IMR-90 (cell line): Measurements from ENCODE around the gene COL24A1. TPM values are rescaled to one million over a fixed set of nuclear protein-coding genes. Genes with fewer than 3 reads are reported as not detected.

Experiments used
- ATAC-seq: fragments of 200-7000 bp; cut with Tn5 transposase; 2 replicates; pipeline ENCODE4 v1.9.1; 2020; ENCODE audit warnings: low read depth, mild to moderate bottlenecking, moderate library complexity
- BruUV-seq: library from RNA; stranded (reverse); fragments of 400-500 nt; replicated peaks from 2 replicates; lab custom pipeline; 2021; lab: Mats Ljungman, UMichigan
- CTCF ChIA-PET: fragments of 300-600 bp; formaldehyde crosslinking; extraction: SDS; loops from one replicate; lab custom pipeline; 2021; ENCODE audit warnings: antibody characterized with exemption; lab: Yijun Ruan, JAX
- POLR2A ChIA-PET: fragments of 300-600 bp; sonication (Branson Sonifier 250); formaldehyde crosslinking; loops from one replicate; lab custom pipeline; 2022; ENCODE audit warnings: antibody characterized with exemption; ENCODE audit not compliant: unreplicated experiment; lab: Charles Lee
- DNase-seq: peaks from one replicate; pipeline ENCODE4 v3.0.0; 2013
- H2AFZ ChIP-seq: replicated peaks from 2 replicates; pipeline ENCODE3; 2013; ENCODE audit warnings: low read length, mild to moderate bottlenecking; ENCODE audit not compliant: poor library complexity
- H2AK5ac ChIP-seq: 2 replicates; pipeline ENCODE4 v1.6.1; 2013; ENCODE audit warnings: low read depth, low read length, inconsistent platforms
- H2AK9ac ChIP-seq: replicated peaks from 2 replicates; pipeline ENCODE3; 2013; ENCODE audit warnings: mild to moderate bottlenecking, low read depth, low read length, moderate library complexity; ENCODE audit not compliant: poor library complexity
- H2BK120ac ChIP-seq: 2 replicates; pipeline ENCODE4 v1.6.1; 2013; ENCODE audit warnings: low read depth, low read length, inconsistent platforms
- H2BK15ac ChIP-seq: 3 replicates; pipeline ENCODE4 v1.6.1; 2013; ENCODE audit warnings: low read depth, low read length, inconsistent platforms
- H2BK20ac ChIP-seq: 2 replicates; pipeline ENCODE4 v1.6.1; 2013; ENCODE audit warnings: low read depth, mild to moderate bottlenecking, inconsistent platforms, low read length, moderate library complexity
- H2BK5ac ChIP-seq: 2 replicates; pipeline ENCODE4 v1.6.1; 2013; ENCODE audit warnings: mild to moderate bottlenecking, low read depth, low read length, inconsistent platforms; ENCODE audit not compliant: poor library complexity, severe bottlenecking
- H3K14ac ChIP-seq: replicated peaks from 2 replicates; pipeline ENCODE4 v1.6.1; 2013; ENCODE audit warnings: low read depth, low read length, inconsistent platforms
- H3K18ac ChIP-seq: 2 replicates; pipeline ENCODE4 v1.6.1; 2013; ENCODE audit warnings: low read depth, low read length, control low read depth
- H3K23ac ChIP-seq: 2 replicates; pipeline ENCODE4 v1.6.1; 2013; ENCODE audit warnings: low read depth, low read length, inconsistent platforms
- H3K27ac ChIP-seq: 2 replicates; pipeline ENCODE4 v1.5.1; 2013; ENCODE audit warnings: mild to moderate bottlenecking, control low read depth, low read length; ENCODE audit not compliant: insufficient read depth
- H3K27me3 ChIP-seq: 2 replicates; pipeline ENCODE4 v1.6.1; 2013; ENCODE audit warnings: low read length; ENCODE audit not compliant: control insufficient read depth, insufficient read depth
- H3K36me3 ChIP-seq: 2 replicates; pipeline ENCODE4 v1.6.1; 2013; ENCODE audit warnings: low read length, mixed read lengths; ENCODE audit not compliant: control insufficient read depth, insufficient read depth
- H3K4ac ChIP-seq: 2 replicates; pipeline ENCODE4 v1.6.1; 2013; ENCODE audit warnings: low read depth, low read length, inconsistent platforms
- H3K4me1 ChIP-seq: 2 replicates; pipeline ENCODE4 v1.6.1; 2013; ENCODE audit warnings: low read length, mixed read lengths; ENCODE audit not compliant: control insufficient read depth, insufficient read depth
- H3K4me2 ChIP-seq: 2 replicates; pipeline ENCODE4 v1.6.1; 2013; ENCODE audit warnings: low read depth, mild to moderate bottlenecking, control low read depth, low read length, moderate library complexity
- H3K4me3 ChIP-seq: 2 replicates; pipeline ENCODE4 v1.5.1; 2013; ENCODE audit warnings: low read depth, mild to moderate bottlenecking, control low read depth, low read length, moderate library complexity; ENCODE audit not compliant: insufficient read depth
- H3K56ac ChIP-seq: 2 replicates; pipeline ENCODE4 v1.6.1; 2013; ENCODE audit warnings: low read length, inconsistent platforms; ENCODE audit not compliant: insufficient read depth; ENCODE audit errors: extremely low read depth
- H3K79me1 ChIP-seq, 2 experiments: 2 replicates each; pipeline ENCODE4 v1.6.1; 2013; ENCODE audit warnings: low read length in 2 of 2, inconsistent platforms in 1 of 2, low read depth in 1 of 2
- H3K9ac ChIP-seq: 2 replicates; pipeline ENCODE4 v1.6.1; 2013; ENCODE audit warnings: low read depth, low read length, control low read depth
- H3K9me1 ChIP-seq: 2 replicates; pipeline ENCODE4 v1.6.1; 2013; ENCODE audit warnings: low read length, inconsistent platforms; ENCODE audit not compliant: insufficient read depth
- H3K9me3 ChIP-seq: 2 replicates; pipeline ENCODE4 v1.6.1; 2013; ENCODE audit warnings: low read length; ENCODE audit not compliant: control insufficient read depth, insufficient read depth
- H4K20me1 ChIP-seq: 2 replicates; pipeline ENCODE4 v1.6.1; 2013; ENCODE audit warnings: low read length, inconsistent platforms; ENCODE audit not compliant: insufficient read depth
- H4K5ac ChIP-seq: 2 replicates; pipeline ENCODE4 v1.6.1; 2013; ENCODE audit warnings: mild to moderate bottlenecking, low read depth, low read length, control low read depth
- H4K8ac ChIP-seq, 2 experiments: 2 replicates each; pipeline ENCODE4 v1.6.1; 2013; ENCODE audit warnings: low read depth in 2 of 2, low read length in 2 of 2, control low read depth in 1 of 2, inconsistent platforms in 1 of 2
- H4K91ac ChIP-seq: 2 replicates; pipeline ENCODE4 v1.6.1; 2013; ENCODE audit warnings: low read depth, low read length, inconsistent platforms; ENCODE audit not compliant: insufficient read depth
- BHLHE40 ChIP-seq: fragments of 150-350 bp; IDR thresholded peaks from 2 replicates; pipeline ENCODE4 v1.6.1; 2016; ENCODE audit warnings: mild to moderate bottlenecking, low read depth, low read length
- CEBPB ChIP-seq: IDR thresholded peaks from 2 replicates; pipeline ENCODE4 v1.6.1; 2012; ENCODE audit warnings: low read depth, low read length, improper control_type of control experiment
- CHD1 ChIP-seq: IDR thresholded peaks from 2 replicates; pipeline ENCODE4 v1.6.1; 2012; ENCODE audit warnings: low read depth, low read length, improper control_type of control experiment
- FOS ChIP-seq: fragments of 150-350 bp; IDR thresholded peaks from 2 replicates; pipeline ENCODE4 v1.6.1; 2016; ENCODE audit warnings: low read depth, low read length
- MAFK ChIP-seq: IDR thresholded peaks from 2 replicates; pipeline ENCODE4 v1.6.1; 2012; ENCODE audit warnings: low read depth, low read length, improper control_type of control experiment
- MAZ ChIP-seq: IDR thresholded peaks from 2 replicates; pipeline ENCODE4 v1.6.1; 2012; ENCODE audit warnings: low read depth, mild to moderate bottlenecking, low read length, improper control_type of control experiment, moderate library complexity, borderline replicate concordance
- MXI1 ChIP-seq: IDR thresholded peaks from 2 replicates; pipeline ENCODE4 v1.6.1; 2012; ENCODE audit warnings: low read depth, mild to moderate bottlenecking, low read length, moderate library complexity, borderline replicate concordance
- NFE2L2 ChIP-seq: fragments of 150-350 bp; IDR thresholded peaks from 2 replicates; pipeline ENCODE4 v1.6.1; 2016; ENCODE audit warnings: low read depth, mild to moderate bottlenecking, low read length
- POLR2A ChIP-seq: IDR thresholded peaks from 2 replicates; pipeline ENCODE4 v1.6.1; 2012; ENCODE audit warnings: mild to moderate bottlenecking, low read depth, low read length
- RAD21 ChIP-seq: IDR thresholded peaks from 2 replicates; pipeline ENCODE4 v1.6.1; 2012; ENCODE audit warnings: low read length, improper control_type of control experiment
- RCOR1 ChIP-seq: IDR thresholded peaks from 2 replicates; pipeline ENCODE4 v1.6.1; 2012; ENCODE audit warnings: mild to moderate bottlenecking, low read length, improper control_type of control experiment; ENCODE audit not compliant: insufficient replicate concordance
- RFX5 ChIP-seq: IDR thresholded peaks from 2 replicates; pipeline ENCODE4 v1.8.0; 2012; ENCODE audit warnings: low read depth, mild to moderate bottlenecking, low read length, moderate library complexity
- SMC3 ChIP-seq: fragments of 150-350 bp; IDR thresholded peaks from 2 replicates; pipeline ENCODE4 v1.6.1; 2016; ENCODE audit warnings: low read depth, mild to moderate bottlenecking, antibody characterized with exemption, low read length, moderate library complexity
- WGBS, 2 experiments: methylation state at CpG; one replicate each; pipeline versions ENCODE4 v1.1.5 to v1.1.7; 2013; ENCODE audit warnings: missing lambda C conversion rate in 2 of 2; ENCODE audit not compliant: insufficient read length in 1 of 2; ENCODE audit errors: extremely low coverage in 2 of 2; 5-methylcytosine and 5-hydroxymethylcytosine counted together
- dilution Hi-C: fragments of 300-500 bp; cut with HindIII; formaldehyde crosslinking; loops from one replicate; pipeline ENCODE4 v1.14.3; 2018; ENCODE audit warnings: low sequenced_read_pairs; ENCODE audit not compliant: unreplicated experiment
- in situ Hi-C: fragments of 300-500 bp; cut with MboI; formaldehyde crosslinking; loops from 3 replicates; pipeline ENCODE4 v1.14.3; 2019; ENCODE audit warnings: low sequenced_read_pairs, inconsistent platforms, mixed read lengths
- intact Hi-C: fragments of 100-400 bp; cut with micrococcal nuclease; formaldehyde crosslinking; loops from 2 replicates; pipeline ENCODE4 v1.10.0; 2022
- polyA plus RNA-seq, 3 experiments: library from polyadenylated mRNA; depleted of rRNA; stranded (reverse); fragments of >200 nt; gene quantifications; 2 replicates each; pipeline ENCODE4 v1.2.3, GENCODE V29; 2012; ENCODE audit warnings: low replicate concordance in 1 of 3
- total RNA-seq: library from RNA; depleted of rRNA; stranded (reverse); fragments of >200 nt; gene quantifications from 2 replicates; pipeline ENCODE4 v1.2.3, GENCODE V29; 2012
- TF ChIP-seq, protein P1 (sequence below): fragments of 150-350 bp; IDR thresholded peaks from 2 replicates; pipeline ENCODE4 v1.6.1; 2017; ENCODE audit warnings: mild to moderate bottlenecking, antibody characterized with exemption, low read length, low read depth
- TF ChIP-seq, protein P2 (sequence below): conservative IDR thresholded peaks from 2 replicates; pipeline ENCODE4 v1.5.1; 2012; ENCODE audit warnings: mild to moderate bottlenecking, low read depth, low read length, improper control_type of control experiment
- TF ChIP-seq, protein P3 (sequence below): fragments of 150-350 bp; IDR thresholded peaks from 2 replicates; pipeline ENCODE4 v1.6.1; 2016; ENCODE audit warnings: low read depth, mild to moderate bottlenecking, low read length, moderate library complexity, borderline replicate concordance

The COL24A1 gene
- total and polyA plus RNA-seq, 2 of the 4 experiments (the other 2 are of a cell fraction) = 1.4 to 2.2 TPM

DNA sequence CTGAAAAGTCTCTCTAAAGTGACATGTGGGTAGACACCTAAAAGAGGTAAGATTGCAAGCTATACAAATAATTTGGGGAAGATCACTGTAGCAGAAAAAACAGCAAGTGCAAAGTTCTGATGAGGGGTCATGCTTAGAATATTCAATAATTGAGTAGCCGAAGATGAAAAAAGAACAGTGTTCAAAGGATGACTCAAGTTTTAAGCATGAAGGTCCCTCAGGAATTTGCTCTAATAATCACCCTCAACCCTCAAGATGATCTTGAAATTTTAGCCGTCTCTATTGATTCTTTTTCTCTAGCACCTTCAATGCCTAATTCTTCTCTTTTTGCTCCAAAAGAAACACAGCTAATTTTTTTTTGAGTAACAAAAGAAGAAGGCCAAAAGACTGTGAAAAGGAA, 257.7 kb downstream of the COL24A1 start:
- H3K4ac ChIP-seq = no peak overlapping the region
- H3K18ac ChIP-seq = no peak overlapping the region
- no peak overlapping the region for H2AK5ac ChIP-seq
- no peaks in the 10 kb centered on the region for H4K20me1 ChIP-seq
- H3K4me3 ChIP-seq = no peak overlapping the region
- H2BK20ac ChIP-seq = no peak overlapping the region
- no peak for ATAC-seq
- no peaks in the 10 kb centered on the region for H3K79me1 ChIP-seq
- peaks cover 3% of the 10 kb centered on the region; the same call in 1 of the 2 replicates for H3K9me3 ChIP-seq
- no peak overlapping the region for H3K14ac ChIP-seq
- no peaks in the 10 kb centered on the region for H3K9me1 ChIP-seq
- POLR2A ChIA-PET = no interaction called here
- H2BK5ac ChIP-seq = no peak overlapping the region
- peak; percentile 17 for DNase-seq
- no peak overlapping the region for H2BK15ac ChIP-seq
- H3K23ac ChIP-seq = no peak overlapping the region
- H3K27ac ChIP-seq = no peak overlapping the region
- no peak overlapping the region for H3K56ac ChIP-seq
- no peaks in the 10 kb centered on the region for H3K36me3 ChIP-seq
- dilution Hi-C loops = no loop called here
- H2AK9ac ChIP-seq = no peak overlapping the region
- H3K9ac ChIP-seq = no peak overlapping the region
- no peak overlapping the region for H4K5ac ChIP-seq
- intact Hi-C loops = no loop called here
- no peak overlapping the region for H3K4me2 ChIP-seq
- no peak overlapping the region for H2BK120ac ChIP-seq
- H4K91ac ChIP-seq = no peak overlapping the region
- H4K8ac ChIP-seq = no peak overlapping the region
- no peak overlapping the region for H2AFZ ChIP-seq
- WGBS, 2 experiments = no CpG with 5 or more reads among the region's 2 CpGs
- in situ Hi-C loops = loop anchor here (10.0 to 25.0 kb wide), 2 partner anchors 187 to 456 kb away; partner anchors contain the start of gene ZNHIT6
- H3K4me1 ChIP-seq = no peaks in the 10 kb centered on the region
- CTCF ChIA-PET = no interaction called here
- TF ChIP-seq POLR2A (no peak), BHLHE40 (no peak), MXI1 (no peak), NFE2L2 (no peak), FOS (no peak), RAD21 (no peak), CEBPB (no peak), MAZ (no peak), RFX5 (no peak), CHD1 (no peak), RCOR1 (no peak), MAFK (no peak), SMC3 (no peak)
- TF ChIP-seq, protein P1, sequence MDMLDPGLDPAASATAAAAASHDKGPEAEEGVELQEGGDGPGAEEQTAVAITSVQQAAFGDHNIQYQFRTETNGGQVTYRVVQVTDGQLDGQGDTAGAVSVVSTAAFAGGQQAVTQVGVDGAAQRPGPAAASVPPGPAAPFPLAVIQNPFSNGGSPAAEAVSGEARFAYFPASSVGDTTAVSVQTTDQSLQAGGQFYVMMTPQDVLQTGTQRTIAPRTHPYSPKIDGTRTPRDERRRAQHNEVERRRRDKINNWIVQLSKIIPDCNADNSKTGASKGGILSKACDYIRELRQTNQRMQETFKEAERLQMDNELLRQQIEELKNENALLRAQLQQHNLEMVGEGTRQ = no peak
- TF ChIP-seq, protein P2, sequence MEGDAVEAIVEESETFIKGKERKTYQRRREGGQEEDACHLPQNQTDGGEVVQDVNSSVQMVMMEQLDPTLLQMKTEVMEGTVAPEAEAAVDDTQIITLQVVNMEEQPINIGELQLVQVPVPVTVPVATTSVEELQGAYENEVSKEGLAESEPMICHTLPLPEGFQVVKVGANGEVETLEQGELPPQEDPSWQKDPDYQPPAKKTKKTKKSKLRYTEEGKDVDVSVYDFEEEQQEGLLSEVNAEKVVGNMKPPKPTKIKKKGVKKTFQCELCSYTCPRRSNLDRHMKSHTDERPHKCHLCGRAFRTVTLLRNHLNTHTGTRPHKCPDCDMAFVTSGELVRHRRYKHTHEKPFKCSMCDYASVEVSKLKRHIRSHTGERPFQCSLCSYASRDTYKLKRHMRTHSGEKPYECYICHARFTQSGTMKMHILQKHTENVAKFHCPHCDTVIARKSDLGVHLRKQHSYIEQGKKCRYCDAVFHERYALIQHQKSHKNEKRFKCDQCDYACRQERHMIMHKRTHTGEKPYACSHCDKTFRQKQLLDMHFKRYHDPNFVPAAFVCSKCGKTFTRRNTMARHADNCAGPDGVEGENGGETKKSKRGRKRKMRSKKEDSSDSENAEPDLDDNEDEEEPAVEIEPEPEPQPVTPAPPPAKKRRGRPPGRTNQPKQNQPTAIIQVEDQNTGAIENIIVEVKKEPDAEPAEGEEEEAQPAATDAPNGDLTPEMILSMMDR = no peak
- TF ChIP-seq, protein P3, sequence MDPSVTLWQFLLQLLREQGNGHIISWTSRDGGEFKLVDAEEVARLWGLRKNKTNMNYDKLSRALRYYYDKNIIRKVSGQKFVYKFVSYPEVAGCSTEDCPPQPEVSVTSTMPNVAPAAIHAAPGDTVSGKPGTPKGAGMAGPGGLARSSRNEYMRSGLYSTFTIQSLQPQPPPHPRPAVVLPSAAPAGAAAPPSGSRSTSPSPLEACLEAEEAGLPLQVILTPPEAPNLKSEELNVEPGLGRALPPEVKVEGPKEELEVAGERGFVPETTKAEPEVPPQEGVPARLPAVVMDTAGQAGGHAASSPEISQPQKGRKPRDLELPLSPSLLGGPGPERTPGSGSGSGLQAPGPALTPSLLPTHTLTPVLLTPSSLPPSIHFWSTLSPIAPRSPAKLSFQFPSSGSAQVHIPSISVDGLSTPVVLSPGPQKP = no peak
- no TSS peak for BruUV-seq
- H3K27me3 ChIP-seq = no peaks in the 10 kb centered on the region
